ENCODE results near the gene FBXW10B.
"Not testable (repeated sequence)": the region's sequence is repeated elsewhere in the genome, so short reads cannot be mapped to it uniquely, and the experiment has no call there.

DNA sequence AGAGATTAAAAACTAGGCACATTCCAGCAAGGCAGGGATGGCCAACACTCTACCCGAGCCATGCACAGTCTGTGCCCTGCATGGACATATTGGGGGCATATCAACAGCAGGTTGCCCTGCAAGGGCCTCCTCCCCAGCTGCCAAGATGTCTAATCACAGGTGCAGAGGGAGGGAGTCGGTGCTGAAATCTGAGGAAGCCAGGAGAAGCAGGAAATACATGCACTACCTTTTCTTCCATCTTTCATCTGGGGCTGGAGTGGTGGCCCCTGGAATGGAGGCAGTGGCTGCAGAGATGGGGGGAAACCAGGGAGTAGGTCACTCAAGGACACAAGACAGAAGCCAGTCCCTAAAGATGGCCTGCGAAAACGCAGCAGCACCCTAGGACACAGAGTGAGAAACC lies 3.8 kb upstream of the FBXW10B start:
- not testable (repeated sequence) for TF ChIP-seq SPI1, POLR2A, POLR2AphosphoS5, TAF1, POU2F2 (IDR thresholded peaks at IDR 0.05; ENCODE audit: low read depth, low read length)
